GM12874 (cell line): ENCODE results near the gene ADGRL3.

ENCODE experiments used
- TF ChIP-seq, protein P1 (sequence below): IDR thresholded peaks from 2 replicates; pipeline ENCODE4 v1.5.1; 2011; ENCODE audit warnings: low read depth, mild to moderate bottlenecking, control low read depth, low read length, moderate library complexity; ENCODE audit not compliant: insufficient read depth

The ADGRL3 gene

DNA sequence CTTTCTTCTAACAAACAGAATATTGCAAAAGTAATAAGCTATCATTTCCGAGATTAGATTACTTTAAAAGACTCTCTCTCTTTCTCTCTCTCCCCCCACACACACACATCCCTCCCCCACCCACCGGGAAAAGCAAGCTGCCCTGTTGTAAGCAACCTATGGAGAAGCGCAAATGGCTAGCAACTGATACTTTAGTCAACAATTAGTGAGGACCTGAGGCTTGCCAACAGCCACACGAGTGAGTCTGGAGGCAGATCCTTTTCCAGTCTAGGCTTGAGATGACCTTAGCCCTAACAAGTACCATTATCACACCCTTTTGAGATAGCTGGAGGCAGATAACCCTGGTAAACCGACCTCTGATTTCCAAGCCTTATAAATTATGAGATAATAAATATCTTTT lies 19.7 kb upstream of the ADGRL3 start:
- TF ChIP-seq, protein P1, sequence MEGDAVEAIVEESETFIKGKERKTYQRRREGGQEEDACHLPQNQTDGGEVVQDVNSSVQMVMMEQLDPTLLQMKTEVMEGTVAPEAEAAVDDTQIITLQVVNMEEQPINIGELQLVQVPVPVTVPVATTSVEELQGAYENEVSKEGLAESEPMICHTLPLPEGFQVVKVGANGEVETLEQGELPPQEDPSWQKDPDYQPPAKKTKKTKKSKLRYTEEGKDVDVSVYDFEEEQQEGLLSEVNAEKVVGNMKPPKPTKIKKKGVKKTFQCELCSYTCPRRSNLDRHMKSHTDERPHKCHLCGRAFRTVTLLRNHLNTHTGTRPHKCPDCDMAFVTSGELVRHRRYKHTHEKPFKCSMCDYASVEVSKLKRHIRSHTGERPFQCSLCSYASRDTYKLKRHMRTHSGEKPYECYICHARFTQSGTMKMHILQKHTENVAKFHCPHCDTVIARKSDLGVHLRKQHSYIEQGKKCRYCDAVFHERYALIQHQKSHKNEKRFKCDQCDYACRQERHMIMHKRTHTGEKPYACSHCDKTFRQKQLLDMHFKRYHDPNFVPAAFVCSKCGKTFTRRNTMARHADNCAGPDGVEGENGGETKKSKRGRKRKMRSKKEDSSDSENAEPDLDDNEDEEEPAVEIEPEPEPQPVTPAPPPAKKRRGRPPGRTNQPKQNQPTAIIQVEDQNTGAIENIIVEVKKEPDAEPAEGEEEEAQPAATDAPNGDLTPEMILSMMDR, result no peak

DNA sequence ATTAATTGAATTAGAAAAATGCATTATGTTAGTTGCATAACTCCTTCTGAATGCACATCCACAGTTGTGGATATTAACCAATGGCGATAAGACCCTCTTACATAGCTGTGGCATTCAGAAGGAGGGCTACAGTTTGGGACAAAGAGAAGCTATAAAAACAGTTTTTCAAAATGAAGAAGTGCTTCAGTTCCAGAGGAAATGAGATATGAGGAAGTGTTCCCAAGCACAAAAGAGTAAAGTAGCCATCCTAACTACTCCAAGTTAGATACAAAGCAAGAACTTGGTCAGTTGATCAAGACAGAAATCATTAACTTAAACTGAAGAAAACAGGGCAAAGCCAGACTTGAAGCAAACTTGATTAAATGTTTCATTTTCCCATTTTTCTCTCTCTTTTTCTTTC lies 17.2 kb upstream of the ADGRL3 start:
- TF ChIP-seq, protein P1, result no peak

DNA sequence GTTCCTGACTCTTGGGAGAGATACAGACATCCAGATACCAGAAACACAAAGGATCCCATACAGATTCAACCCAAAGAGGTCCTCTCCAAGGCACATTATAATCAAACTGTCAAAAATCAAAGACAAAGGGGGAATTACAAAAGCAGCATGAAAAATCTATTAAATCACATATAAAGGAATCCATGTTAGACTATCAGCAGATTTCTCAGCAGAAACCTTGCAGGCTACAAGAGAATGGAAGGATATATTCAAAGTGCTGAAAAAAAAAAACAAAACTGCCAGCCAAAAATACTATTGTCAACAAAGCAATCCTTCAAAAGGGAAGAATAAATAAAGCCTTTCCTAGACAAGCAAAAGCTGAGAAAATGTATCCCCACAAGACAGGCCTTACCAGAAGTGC lies 14.8 kb upstream of the ADGRL3 start:
- TF ChIP-seq, protein P1, result no peak

DNA sequence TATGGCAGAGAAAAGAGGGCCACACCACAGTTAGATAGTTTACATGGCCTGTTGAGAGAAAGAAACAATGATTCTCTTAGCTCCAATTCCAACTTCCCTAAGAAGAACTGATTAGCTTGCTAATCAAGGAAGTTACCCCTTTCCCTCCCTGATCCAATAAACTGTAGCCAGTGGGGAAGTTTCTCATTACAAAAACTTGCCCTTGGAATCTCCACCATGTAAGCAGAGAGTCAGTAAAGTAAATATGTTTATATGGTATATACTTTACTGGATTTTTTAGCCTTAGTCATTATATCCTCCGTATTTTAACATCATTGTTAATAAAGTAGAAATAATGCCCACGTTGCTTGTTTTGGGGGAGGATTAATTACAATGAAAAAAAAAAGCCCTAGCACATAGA lies 7.7 kb upstream of the ADGRL3 start:
- TF ChIP-seq, protein P1, result no peak

DNA sequence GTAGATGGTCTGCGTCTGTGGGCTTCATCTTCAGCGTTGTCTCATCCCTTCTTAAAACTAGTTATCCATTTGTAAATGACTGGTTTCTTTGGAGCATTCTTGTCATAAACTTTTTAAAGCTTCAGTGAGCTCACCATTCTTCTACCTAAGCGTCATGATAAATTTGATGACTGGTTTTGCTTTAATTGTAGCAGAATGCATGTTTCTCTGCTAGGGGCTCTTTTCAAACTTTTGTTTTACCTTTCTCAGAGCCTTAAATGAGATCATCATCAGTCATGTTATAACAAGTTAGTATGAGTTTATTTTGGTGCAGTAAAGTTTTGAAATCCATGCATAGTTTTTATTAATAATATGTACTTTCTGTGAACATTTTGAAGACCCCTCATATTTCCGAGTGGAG lies 6.3 kb upstream of the ADGRL3 start:
- TF ChIP-seq, protein P1, result no peak

DNA sequence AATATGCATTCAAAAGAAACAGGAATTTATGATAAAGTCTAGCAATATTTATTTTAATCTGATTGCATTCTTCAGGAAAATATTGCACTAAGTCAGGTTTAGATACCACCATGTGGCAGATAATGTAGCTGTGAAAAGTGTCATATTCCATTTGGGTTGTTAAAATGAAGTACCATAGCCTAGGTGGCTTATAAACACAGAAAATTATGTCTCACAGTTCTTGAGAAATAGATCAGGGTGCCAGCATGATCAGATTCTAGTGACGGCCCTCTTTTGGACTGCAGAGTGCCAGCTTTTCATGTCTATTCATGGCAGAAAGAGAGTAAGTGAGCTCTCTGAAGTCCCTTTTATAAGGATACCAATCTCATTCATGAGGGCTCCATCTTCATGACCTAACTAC lies 5.6 kb upstream of the ADGRL3 start:
- TF ChIP-seq, protein P1, result no peak

DNA sequence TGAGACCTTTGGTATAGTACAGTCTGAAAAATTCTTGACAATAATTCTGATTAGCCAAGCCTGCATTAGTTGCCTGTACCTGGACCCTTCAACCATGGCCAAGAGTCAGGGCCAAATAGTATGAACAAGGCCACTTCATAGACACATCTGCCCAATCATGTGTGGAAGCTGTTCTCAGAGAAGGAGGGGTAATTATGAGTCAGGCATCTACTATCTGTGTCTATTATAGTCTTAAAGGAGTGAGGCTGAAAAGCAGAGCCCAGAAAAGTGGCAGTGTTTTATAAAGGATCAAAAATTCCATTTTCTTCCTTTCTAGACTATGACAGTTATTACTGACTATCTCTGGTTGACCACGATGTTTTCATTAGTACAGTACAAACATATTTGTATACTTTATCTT lies 5.0 kb upstream of the ADGRL3 start:
- TF ChIP-seq, protein P1, result no peak

DNA sequence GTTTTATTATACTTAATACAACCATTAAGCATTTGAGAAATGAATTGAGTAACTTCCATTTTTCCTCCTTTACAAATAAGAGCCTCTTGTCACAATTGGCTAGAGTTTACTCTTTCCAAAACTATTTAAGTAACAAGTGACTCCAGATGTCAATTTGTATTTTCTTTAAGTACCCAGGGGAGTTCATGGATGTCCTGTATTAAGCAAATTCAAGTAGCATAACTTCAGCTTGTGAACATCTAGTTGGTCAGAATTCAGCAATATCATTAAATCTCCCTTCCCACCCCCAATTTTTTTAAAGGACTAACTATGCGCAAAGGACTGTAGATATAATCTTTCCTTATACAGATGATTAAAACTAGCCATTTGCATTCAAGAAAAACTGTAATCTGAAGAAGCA lies 1.4 kb upstream of the ADGRL3 start:
- TF ChIP-seq, protein P1, result no peak
